HG02981 (cell line): Measurements from ENCODE around the gene UBE2K.
"Not testable (repeated sequence)": the region's sequence is repeated elsewhere in the genome, so short reads cannot be mapped to it uniquely, and the experiment has no call there.

Source experiments
- ATAC-seq: cut with Tn5 transposase; IDR thresholded peaks from one replicate; pipeline ENCODE4 v1.9.1; 2021; ENCODE audit warnings: mild to moderate bottlenecking, moderate library complexity; ENCODE audit not compliant: unreplicated experiment

UBE2K gene

GRCh38 chr4:39721788-39722187 lies 23.9 kb downstream of the UBE2K start:
- no peak for ATAC-seq

GRCh38 chr4:39729557-39729956 lies 31.6 kb downstream of the UBE2K start:
- no peak for ATAC-seq

GRCh38 chr4:39730072-39730471 lies 32.1 kb downstream of the UBE2K start:
- no peak for ATAC-seq

GRCh38 chr4:39731908-39732307 lies 34.0 kb downstream of the UBE2K start:
- no peak for ATAC-seq

GRCh38 chr4:39732728-39733127 lies 34.8 kb downstream of the UBE2K start:
- no peak for ATAC-seq

GRCh38 chr4:39739591-39739990 lies 41.7 kb downstream of the UBE2K start:
- not testable (repeated sequence) for ATAC-seq

- no peak for ATAC-seq
Observed at GRCh38 chr4:39741401-39741800, 43.5 kb downstream of the UBE2K start.

- no peak for ATAC-seq
Observed at GRCh38 chr4:39745920-39746319, 48.0 kb downstream of the UBE2K start.

- no peak for ATAC-seq
Observed at GRCh38 chr4:39750216-39750615, 52.3 kb downstream of the UBE2K start.

- no peak for ATAC-seq
Observed at GRCh38 chr4:39754309-39754708, 56.4 kb downstream of the UBE2K start.

- no peak for ATAC-seq
Observed at GRCh38 chr4:39756159-39756558, 58.2 kb downstream of the UBE2K start.

- ATAC-seq, result no peak
Observed at GRCh38 chr4:39758176-39758575, 60.2 kb downstream of the UBE2K start.

GRCh38 chr4:39759569-39759968 lies 61.6 kb downstream of the UBE2K start:
- ATAC-seq, result no peak

GRCh38 chr4:39761005-39761667 lies 63.2 kb downstream of the UBE2K start:
- ATAC-seq, result no peak

GRCh38 chr4:39763714-39764572 lies 66.0 kb downstream of the UBE2K start:
- ATAC-seq, result peak; percentile 57

- no peak for ATAC-seq
Observed at GRCh38 chr4:39770005-39770404, 72.1 kb downstream of the UBE2K start.

- ATAC-seq, result no peak
Observed at GRCh38 chr4:39770471-39770870, 72.5 kb downstream of the UBE2K start.

- no peak for ATAC-seq
Observed at GRCh38 chr4:39770969-39771724, 73.2 kb downstream of the UBE2K start.

GRCh38 chr4:39781988-39782387 lies 84.1 kb downstream of the UBE2K start:
- not testable (repeated sequence) for ATAC-seq

GRCh38 chr4:39785083-39785482 lies 87.1 kb downstream of the UBE2K start:
- ATAC-seq, result no peak

- no peak for ATAC-seq
Observed at GRCh38 chr4:39786838-39787237, 88.9 kb downstream of the UBE2K start.

GRCh38 chr4:39792128-39792527 lies 94.2 kb downstream of the UBE2K start:
- no peak for ATAC-seq
